Neural progenitor cell (in vitro differentiated cells): Measurements from ENCODE around the gene C19orf33.

Experiments used
- CTCF ChIP-seq: fragments of 200-600 bp; sonication (generic); IDR thresholded peaks from 2 replicates; pipeline ENCODE4 v1.5.1; 2017; ENCODE audit warnings: antibody characterized with exemption, mild to moderate bottlenecking
- EZH2 ChIP-seq: fragments of 200-600 bp; sonication (generic); IDR thresholded peaks from 2 replicates; pipeline ENCODE4 v1.6.1; 2017; ENCODE audit warnings: antibody characterized with exemption, mild to moderate bottlenecking, moderate library complexity

GRCh38 chr19:38268539-38268938 is 35.5 kb upstream of the C19orf33 start:
- TF ChIP-seq CTCF, result no peak
- TF ChIP-seq EZH2, result no peak
